ENCODE results near the gene OTULINL.
A peak's percentile ranks its signal among the peaks of the same experiment; 100 is the strongest.
"Not testable (repeated sequence)": the region's sequence is repeated elsewhere in the genome, so short reads cannot be mapped to it uniquely, and the experiment has no call there.

OTULINL gene

DNA sequence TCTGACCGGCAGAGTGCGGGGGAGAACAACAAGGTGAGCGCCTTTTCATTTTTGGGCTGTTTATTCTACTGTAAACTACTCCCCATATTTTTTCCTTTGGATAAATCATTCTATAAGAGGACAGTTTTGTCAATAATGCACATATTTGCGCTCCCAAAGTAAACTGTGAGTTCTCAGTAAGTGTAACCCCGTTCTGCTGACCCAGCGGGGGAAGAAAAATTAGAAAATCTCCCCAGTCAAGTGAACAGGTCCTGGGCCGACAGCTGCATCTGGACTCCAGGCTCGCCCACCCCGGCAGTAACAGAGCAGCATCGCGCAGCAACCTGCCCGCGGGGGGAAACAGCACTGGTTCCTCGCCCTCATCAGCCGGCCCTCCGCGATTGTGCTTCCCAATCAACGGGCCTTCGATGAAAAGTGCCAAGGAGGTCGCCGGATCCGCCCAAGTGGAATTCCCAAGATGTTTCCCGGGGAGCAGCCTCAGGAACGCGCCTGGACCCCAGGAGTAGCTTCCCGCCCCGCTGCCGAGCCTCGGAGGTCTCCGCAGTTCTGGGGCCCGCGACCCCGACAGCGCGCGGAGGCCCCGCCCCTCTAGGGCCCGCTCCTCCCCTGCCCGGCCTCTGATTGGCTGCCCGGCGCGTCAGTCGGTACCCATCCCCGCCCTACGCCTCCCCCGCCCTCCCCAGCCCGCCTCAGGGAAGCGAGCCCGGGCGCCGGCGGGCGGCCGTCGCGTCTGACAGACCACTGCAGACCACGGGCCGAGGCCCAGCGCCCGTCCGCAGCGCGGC, at the start of gene OTULINL:
OTULINL (plus strand) TSS at position 687 of the 785 bp plus-strand sequence. CDS start 103 bp downstream, outside the sequence.
- DNase-seq (ENCODE audit: low read depth): peak; percentile 81

DNA sequence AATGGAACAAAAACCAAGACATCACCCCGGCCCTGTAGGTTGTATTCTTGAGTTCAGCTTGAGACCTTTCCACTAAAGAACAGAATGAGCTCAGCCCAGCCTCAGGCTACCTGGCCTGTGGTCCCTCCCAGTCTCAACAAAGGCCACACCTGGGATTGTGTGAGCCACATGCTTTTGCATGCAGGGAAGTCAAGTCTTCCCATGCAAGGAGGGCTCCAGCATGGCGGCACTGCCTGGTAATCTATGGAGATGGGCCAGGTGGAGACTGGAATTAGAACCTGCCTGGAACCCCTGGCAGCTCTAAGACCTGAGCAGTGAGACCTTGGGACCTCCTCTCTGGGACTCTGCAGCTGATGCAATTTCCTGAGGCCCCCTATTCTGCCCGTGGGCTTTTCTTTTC, 49.4 kb upstream of the OTULINL start:
- no peak for DNase-seq (ENCODE audit: low read depth)

DNA sequence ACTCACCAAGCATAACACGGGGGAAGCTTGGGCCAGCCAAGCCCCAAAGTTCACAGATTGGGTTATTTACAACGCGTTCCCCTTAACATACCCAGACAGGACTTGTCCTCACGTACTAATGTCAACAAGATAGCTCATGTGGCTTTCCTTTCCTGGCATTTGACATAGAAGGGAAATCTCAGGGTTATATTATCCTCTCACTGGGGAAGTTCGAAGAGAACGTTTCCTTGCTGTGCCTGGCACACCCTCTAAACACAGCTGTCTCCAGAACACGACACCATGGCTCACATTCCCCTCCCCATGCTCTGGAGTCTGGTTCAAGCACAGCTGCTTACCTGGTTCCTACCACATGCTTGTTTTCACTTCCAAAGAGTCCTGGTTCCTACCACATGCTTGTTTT, 46.8 kb upstream of the OTULINL start:
- no peak for DNase-seq (ENCODE audit: low read depth)

DNA sequence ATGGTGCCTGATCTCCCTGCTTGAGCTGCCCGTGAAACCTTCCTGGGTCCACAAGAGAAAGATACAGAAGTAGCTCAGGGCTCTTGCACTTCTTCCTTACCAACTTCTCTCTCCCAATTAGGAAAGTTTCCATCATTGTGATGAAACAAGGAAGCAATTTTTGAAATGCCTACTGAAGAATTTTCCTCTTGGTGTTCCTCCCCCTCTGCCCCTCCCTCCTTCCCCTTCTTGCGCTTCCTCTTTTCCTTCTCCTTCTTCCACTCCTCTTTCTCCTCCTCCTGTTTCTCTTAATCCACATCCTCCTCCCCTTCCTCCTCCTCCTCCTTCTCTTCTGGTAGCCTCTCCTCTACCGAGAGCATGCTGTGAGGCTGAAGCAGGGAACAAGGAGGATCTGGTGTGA, 36.3 kb upstream of the OTULINL start:
- DNase-seq (ENCODE audit: low read depth): no peak

DNA sequence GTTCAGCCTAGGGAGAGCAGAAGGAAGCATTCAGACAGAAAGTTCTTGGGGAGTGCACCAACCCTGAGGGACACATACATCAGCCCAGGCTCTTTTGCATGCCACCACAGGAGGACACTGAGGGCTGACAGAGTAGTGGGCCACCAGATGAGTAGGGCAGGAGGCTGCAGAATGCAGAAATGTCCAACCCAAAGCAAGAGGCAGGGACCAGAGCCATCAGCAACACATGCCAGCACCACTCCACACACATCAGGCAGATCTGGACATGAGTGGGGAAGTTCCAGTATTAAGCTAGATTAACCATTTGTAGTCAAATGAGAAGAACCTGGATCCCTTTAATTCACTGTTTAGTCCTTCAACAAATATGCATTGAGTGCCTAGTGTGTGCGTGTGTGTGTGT, 35.7 kb upstream of the OTULINL start:
- no peak for DNase-seq (ENCODE audit: low read depth)

DNA sequence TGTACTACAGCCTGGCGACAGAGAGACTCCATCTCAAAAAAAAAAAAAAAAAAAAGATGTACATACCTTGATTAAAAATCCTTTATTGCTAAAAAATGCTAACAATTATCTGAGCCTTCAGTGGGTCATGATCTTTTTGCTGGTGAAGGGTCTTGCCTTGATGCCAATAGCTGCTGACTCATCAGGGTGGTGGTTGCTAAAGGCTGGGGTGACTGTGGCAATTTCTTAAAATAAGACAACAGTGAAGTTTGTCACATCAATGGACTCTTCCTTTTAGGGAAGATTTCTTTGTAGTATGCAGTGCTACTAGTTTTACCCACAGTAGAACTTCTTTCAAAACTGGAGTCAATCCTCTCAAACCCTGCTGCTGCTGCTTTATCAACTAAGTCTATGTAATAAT, 33.9 kb upstream of the OTULINL start:
- no peak for DNase-seq (ENCODE audit: low read depth)

DNA sequence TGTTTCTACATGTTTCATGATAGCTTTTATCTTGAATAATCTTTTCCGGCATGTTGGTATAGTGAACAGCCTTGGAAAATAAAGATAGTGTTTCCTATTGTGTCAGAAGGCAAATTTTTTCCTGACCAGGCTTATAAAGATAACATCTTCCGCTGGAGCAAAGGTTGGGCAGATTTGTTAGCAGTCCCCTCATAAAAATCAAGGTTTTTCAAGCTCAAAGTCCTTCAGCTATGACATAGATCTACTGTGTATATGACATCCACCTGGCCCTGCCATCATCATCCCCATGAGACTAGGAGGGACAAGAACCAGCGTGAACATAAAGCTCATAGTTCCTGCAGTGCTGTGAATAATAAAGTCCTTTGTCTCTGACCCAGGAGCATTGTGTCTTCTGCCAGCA, 30.4 kb upstream of the OTULINL start:
- DNase-seq (ENCODE audit: low read depth): no peak

DNA sequence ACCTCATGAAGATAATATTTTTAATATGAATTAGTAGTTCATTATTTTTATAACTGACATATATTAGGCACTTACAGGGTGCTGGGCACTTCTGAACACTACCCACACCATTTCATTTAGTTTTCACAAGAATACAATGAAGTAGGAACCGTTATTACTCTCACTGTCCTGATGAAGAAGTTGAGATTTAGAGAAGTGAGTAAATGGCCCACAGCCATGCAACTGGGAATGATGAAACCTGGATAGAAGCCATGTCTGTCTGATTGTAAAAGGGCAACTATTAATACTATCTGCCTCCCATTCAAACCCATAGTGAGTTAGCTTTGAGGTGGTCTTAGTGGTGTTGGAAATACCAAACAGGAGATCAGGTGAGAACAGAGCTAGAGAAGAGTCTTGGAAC, 29.6 kb upstream of the OTULINL start:
- no peak for DNase-seq (ENCODE audit: low read depth)

DNA sequence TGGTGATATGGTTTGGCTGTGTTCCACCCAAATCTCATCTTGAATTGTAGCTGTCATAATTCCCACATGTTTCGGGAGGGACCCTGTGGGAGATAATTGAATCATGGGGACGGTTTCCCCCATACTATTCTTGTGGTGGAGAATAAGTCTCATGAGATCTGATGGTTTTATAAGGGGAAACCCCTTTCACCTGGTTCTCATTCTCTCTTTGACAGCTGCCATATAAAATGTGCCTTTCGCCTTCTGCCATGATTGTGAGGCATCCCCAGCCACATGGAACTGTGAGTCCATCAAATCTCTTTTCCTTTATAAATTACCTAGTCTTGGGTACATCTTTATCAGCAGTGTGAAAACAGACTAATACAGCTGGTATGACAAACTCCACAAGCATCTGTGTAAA, 27.3 kb upstream of the OTULINL start:
- DNase-seq (ENCODE audit: low read depth): not testable (repeated sequence)

DNA sequence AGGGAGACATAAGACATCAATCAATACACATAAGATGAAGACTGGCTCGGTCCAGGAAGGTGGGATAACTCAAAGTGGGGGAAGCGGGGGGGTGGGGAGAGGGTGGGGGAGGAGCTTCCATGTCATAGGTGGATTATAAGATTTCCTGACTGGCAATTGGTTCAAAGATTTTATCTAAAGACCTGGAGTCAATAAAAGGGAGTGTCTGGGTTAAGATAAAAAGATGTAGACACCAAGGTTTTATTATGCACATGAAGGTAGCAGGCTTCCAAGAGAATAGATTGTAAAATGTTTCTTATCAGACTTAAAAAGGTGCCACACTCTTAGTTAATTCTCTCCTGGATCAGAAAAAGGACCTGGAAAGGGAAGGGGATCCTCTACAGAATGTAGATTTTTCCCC, 25.6 kb upstream of the OTULINL start:
- DNase-seq (ENCODE audit: low read depth): no peak

DNA sequence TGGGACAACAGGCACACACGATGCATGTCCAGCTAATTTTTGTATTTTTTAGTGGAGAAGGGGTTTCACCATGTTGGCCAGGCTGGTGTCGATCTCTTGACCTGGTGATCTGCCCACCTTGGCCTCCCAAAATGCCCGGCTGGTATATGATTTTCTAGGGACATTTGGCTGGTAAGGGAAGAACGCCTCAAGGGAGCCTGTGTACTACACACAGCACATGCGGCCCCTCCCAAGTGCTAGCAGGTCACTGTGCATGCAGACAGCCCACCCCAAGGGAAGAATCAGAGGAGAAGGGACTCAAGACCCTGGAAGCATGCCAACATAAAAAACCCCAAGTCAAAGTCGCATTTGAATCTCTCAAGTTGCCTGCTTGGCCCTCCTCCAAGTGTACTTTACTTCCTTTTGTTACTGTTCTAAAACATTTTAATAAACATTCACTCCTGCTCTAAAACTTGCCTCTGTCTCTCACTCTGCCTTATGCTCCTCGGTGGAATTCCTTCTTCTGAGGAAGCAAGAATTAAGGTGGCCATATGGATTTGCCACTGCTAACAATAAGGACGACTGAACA, 24.3 kb upstream of the OTULINL start:
- DNase-seq (ENCODE audit: low read depth): no peak

DNA sequence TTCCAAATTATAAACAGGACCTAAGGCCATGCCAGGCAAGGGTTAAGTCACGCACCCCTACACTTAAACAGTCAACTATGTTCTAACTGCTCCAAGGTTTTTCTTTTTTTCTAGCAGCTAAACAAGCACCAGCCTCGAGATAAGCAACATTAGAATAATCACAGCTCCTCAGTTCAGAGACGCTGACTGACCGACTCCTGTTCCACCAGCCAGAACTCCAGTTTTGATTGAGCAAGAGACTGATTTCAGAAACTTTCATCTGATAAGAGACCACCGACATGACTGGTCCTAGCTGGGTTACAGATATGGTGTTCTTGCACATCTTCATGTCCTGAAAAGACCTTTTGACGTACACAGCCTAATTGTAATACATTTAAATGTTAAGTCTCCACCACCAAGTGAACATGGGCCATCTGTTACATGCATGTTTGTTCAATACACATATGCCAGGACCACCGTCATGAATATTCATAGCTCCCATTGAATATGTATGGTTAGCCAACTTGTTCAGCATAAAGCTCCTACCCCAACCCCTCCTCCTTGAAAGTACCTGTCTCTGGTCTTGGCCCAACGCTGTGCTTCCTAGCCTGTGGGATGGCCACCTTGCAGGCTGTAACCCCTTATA, 23.7 kb upstream of the OTULINL start:
- DNase-seq (ENCODE audit: low read depth): no peak

DNA sequence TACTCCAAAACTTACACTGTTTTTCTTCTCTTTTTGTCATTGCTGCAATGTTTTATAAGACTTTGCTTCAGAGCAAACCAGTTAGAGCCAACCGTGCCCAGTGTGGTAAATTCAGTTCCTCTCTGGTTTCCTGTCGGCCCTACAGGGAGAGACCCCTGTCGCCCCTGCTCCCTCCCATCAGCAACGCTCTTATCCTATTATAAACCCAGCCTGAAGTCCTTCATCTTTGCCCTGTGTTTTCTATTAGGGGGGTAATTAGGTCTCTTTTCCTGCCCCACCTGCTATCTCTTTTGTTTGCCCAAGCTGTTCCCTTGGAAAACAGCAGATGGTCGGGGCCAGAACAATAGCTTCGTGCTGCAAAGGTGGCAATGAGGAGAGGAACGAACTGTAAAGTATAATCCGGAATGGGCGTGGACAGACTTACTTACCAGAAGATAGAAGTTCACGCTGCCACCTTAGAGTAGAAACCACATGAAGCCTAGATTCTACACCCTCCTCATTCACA, 21.4 kb upstream of the OTULINL start:
- no peak for DNase-seq (ENCODE audit: low read depth)

DNA sequence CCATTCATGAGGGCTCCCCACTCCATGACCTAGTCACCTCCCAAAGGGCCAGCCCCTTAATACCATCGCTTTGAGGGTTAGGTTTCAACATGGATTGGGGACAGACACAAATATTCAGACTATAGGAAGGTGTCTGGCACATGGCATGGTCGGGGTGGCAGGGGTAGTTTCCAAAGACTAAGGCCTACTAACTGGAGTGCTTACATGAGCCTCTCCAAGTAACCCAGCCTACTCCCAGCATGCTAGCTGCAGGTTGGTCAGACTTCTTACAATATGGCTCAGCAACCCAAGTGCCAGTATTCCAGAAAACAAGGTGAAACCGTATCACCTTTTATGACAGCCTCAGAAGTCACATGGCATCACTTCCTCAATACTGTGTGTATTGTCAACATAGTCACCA, 19.9 kb upstream of the OTULINL start:
- DNase-seq (ENCODE audit: low read depth): no peak

DNA sequence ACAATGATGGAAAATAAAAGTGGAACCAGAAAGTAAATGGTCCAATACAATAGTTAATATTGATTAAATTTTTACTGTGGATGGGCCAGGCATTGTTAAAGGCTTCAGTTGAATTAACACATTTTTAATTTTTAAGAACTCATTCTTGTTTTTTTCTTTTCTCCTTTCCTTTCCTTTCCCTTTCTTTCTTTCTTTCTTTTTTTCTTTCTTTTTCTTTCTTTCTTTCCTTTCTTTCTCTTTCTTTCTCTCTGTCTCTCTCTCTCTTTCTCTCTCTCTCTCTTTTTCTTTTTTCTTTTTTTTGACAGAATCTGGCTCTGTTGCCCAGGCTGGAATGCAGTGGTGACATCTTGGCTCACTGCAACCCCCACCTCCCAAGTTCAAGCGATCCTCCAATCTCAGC, 13.3 kb upstream of the OTULINL start:
- DNase-seq (ENCODE audit: low read depth): no peak

DNA sequence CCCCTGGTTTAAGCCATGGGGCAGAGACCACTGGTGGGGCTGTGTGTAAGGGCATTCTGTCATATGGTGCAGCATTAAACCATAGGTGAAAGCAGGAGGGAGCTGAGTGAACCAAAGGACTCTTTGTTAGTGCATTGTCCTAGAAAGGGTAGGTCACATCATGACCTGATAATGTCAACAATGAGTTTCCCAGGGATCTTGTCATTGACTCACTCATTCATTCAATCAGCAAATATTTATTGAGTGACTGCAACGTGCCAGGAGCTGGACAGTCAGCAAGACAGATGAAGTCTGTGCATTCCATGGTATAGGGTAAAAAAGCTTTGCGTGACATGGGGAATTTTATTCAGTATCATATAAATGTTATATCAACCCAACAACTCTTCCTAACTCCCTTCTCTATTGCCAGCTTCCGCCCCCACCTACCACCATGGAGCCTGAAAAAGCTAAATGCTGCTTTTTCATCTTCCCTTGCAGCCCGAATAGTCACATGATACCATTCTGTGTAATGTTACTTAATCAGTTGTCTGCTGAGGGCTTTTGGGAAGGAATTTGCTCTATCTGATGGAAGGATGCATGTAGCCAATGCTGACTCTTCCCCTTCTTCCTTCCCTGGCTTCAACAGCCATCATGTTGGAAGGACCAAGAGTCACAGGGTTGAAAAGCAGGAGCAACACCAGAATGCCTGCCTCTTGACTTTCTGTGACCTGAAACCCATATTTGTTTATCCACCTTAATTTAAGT, 11.5 kb upstream of the OTULINL start:
- no peak for DNase-seq (ENCODE audit: low read depth)

DNA sequence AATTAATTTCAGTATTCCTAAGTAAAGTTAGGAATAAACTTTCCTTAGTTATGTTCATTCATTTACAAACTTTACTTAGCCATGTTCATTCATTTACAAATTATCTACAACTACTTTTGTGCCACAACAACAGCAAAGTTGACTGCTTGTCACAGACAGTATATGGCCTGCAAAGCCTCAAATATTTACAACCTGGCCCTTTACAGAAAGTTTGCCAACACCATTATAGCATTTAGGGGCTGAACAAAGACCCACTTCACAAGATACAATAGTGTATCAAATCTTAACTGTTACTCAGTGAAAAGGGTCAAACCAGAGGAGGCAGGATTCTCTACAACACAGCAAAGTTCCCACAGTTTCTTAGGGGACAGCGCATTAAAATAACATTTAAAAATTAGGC, 9.7 kb upstream of the OTULINL start:
- no peak for DNase-seq (ENCODE audit: low read depth)

DNA sequence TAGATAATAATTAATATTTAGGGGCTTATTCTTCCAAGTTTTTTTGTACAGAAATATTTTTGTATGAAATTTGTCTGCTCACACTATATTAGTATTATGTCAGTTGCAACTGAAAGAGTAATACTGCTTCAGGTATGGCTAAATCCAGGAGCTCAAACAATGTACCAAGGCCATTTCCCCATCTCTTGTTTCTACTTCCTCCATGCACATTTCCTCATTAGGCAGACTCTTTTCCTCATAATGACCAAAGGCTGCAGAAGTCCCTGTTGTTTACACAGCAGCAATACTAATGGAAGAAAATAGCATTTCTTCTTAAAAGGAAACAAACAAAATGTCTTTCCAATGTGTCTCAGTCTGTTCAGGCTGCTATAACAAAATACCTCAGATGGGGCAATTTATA, 9.2 kb upstream of the OTULINL start:
- DNase-seq (ENCODE audit: low read depth): no peak

DNA sequence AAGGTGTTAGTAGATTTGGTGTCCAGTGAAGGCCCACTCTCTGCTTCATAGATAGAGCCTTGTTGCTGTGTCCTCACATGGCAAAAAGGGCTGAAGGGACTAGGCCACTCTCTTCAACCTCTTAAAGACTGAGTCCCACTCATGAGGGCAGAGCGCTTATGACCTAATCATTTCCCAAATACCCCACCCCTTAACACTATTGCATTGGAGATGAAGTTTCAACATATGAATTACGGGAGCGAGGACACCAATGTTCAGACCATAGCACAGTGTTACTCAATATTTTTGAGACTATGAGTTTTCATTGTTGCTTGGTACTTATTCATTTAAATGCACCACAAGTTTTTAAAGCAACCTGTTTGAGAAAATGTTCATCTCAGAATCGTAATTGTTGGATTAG, 8.8 kb upstream of the OTULINL start:
- no peak for DNase-seq (ENCODE audit: low read depth)

DNA sequence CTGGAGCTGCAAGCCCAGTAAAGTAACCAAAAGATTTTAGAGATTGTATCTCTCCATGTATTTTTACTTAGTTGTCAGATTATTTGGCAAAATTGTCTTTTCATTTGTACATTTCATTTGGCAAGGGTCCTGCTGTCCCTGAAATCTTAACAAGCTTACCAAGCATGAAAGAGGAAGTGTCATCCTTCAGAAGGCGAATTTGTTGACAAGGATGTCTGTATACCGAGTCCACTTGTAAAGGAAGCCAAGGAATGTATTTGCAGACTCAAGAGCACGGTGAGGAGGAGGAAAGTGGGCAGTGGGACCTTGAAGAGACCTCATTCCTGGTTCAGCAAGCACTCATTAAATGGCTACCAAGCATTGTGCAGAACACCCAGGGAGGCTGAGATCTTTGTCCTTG, 7.5 kb upstream of the OTULINL start:
- DNase-seq (ENCODE audit: low read depth): no peak

DNA sequence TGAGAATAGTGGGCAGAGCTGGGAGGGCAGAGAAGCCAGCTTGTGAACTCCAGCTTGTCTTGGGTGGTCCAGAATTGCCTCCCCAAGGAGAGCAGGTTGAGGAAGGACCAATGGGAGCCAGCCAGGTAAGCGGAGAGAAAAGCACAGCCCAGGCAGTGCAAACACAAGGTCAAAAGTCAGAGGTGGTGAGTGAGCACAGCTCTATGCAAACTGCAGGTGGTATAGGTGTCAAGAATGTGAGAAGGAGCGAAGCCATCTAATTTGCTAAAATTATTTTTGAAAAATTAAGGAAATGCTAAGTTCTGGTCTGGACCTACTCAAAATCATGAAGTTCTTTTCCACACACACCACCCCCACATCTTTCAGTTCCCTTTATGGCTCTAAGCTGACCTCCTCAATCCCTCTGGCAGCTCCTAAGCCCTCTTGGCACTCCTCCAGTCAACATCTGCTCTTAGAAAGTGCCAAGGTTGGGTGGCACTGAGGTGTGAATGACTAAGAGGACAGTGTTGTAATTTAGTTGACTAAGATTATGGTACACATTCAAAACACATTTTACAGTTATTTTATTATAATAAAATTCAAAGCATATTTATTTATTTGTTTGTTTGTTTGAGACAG, 6.6 kb upstream of the OTULINL start:
- DNase-seq (ENCODE audit: low read depth): no peak

DNA sequence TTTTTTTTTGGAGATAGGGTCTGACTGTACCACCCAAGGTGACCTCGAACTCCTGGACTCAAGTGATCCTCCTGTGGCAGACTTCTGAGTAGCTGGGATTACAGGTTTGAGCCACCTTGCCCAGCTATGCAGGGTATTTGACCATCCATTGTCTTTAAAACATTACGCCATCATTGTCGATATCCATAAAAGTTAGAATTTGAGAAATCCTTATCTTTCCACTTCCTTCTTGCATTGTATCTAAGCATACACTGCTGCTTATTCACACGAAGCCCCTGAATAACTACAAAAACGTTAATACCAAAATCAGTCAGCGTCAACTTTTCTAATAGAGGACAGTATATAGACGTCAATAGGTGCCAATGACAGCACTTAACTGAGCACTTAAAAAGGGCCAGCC, 5.4 kb upstream of the OTULINL start:
- no peak for DNase-seq (ENCODE audit: low read depth)

Data from stimulated activated CD4-positive, alpha-beta T cell treated with anti-CD3 and anti-CD28 coated beads, Interleukin-2, amount 100 ng/mL, for 4 hours (primary cell).